ENCODE data around the gene OR6K3.

DNA sequence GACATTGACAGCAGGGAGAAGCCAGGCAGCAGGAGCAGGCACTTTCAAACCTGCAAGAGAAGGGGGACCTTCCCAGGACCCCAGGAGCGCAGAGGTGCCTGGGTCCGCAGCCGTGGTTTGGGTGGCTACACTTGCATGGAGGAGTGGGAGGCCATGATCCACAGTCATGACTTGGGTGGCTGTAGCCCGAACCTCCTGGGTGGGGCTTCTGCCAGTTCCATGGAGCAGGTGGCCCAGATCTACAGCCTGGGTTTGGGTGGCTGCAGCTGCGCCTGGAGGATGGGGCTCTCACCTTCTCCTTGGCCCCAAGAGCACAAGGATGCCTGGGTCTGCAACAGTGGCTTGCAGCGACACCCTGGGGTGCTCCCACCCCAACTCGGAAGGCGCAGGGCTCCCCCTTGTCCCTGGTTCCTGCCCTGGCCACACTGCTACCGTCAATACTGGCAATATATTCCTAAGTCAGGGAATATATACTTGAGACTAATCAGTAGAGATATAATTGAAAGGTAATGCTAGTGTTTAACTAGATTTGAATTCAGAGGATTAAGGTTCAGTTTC lies 31.7 kb upstream of the OR6K3 start:
- no peak for TF ChIP-seq CSDC2 (CRISPR knock-in tag; IDR thresholded peaks at IDR 0.05)
- TF ChIP-seq GLIS3 (CRISPR knock-in tag; IDR thresholded peaks at IDR 0.05): no peak
- TF ChIP-seq, protein P1, sequence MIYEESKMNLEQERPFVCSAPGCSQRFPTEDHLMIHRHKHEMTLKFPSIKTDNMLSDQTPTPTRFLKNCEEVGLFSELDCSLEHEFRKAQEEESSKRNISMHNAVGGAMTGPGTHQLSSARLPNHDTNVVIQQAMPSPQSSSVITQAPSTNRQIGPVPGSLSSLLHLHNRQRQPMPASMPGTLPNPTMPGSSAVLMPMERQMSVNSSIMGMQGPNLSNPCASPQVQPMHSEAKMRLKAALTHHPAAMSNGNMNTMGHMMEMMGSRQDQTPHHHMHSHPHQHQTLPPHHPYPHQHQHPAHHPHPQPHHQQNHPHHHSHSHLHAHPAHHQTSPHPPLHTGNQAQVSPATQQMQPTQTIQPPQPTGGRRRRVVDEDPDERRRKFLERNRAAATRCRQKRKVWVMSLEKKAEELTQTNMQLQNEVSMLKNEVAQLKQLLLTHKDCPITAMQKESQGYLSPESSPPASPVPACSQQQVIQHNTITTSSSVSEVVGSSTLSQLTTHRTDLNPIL (CRISPR knock-in tag; IDR thresholded peaks at IDR 0.05; ENCODE audit: low read depth): no peak
- TF ChIP-seq ZNF565 (CRISPR knock-in tag; conservative IDR thresholded peaks at IDR 0.05; ENCODE audit: low read depth): no peak
- no peak for TF ChIP-seq ZFP30 (CRISPR knock-in tag; IDR thresholded peaks at IDR 0.05)
- TF ChIP-seq TCF4 (CRISPR knock-in tag; IDR thresholded peaks at IDR 0.05; ENCODE audit: borderline replicate concordance): no peak
